ENCODE measurements around the gene KLF15. TPM values are rescaled to one million over a fixed set of nuclear protein-coding genes. Genes with fewer than 3 reads are reported as not detected.

Gene KLF15
- total RNA-seq, 2 experiments from 2014 or later: not detected

DNA sequence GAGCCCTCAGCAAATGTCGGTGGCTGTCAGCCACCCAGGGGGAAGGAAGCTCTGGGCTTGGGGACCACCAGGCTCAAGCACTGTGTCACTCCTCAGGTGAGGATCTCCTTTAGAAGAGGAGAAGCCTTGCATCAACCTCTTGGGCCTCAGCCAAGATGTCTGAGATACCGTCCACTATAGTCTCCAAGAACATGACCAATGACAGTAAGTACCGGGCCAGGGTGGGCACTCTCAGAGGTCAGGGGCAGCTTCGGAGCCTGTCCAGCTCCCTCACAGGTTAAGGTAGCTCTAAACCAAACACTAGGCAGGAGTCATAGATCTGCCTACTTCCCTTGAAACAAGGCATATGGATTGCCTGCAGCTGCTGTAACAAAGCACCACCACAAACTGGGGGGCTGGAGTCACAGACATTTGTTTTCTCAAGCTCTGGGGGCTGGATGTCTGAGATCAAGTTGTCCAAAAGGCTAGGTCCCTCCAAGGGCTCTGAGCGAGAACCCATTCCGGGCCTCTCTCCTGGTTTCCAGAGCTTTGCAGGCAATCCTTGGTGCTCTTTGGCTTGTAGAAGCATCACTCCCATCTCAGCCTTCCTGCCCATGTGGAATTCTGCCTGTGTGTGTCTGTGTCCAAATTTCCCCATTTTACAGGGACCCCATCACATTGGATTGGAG is 38.8 kb upstream of the KLF15 start:
- H3K9me3 Mint-ChIP-seq (ENCODE audit: insufficient read depth): no peaks in the 10 kb centered on the region
- H3K27me3 Mint-ChIP-seq (ENCODE audit: low read depth): peaks cover 44% of the 10 kb centered on the region
- ATAC-seq (no peak), DNase-seq (no peak)
- H3K4me1 Mint-ChIP-seq (ENCODE audit: low read depth): peaks cover 2% of the 10 kb centered on the region
- no peak overlapping the region for H3K27ac Mint-ChIP-seq
- no peaks in the 10 kb centered on the region for H3K36me3 Mint-ChIP-seq (ENCODE audit: low read depth)
- ChIA-PET CTCF (interaction anchor here (1.0 kb wide), 1 partner anchor 76 kb away, joined by 4 read pairs; no protein-coding TSS in a partner anchor), POLR2A (no interaction called here)
- H3K4me3 Mint-ChIP-seq: no peak overlapping the region

DNA sequence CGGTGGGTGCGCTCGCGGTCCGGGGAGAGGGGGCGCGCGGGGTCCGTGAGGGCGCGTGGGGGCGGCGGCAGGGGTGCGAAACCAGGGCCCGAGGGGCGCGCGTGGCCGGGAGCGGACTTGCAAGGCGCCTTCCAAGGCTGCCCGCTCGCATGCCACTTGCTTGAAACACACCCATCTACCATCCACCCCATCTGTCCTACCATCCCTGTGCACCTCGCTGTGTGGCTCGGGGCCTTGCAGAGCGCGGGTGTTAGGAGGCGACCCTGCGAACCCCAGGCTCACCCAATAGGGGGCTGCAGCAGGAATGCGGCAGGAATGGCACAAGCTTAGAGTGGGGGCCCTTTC is 37.7 kb upstream of the KLF15 start:
- ChIA-PET CTCF (no interaction called here), POLR2A (no interaction called here)
- Mint-ChIP-seq H3K4me1 (ENCODE audit: low read depth) (peaks cover 9% of the 10 kb centered on the region), H3K4me3 (no peak overlapping the region), H3K36me3 (ENCODE audit: low read depth) (no peaks in the 10 kb centered on the region), H3K9me3 (ENCODE audit: insufficient read depth) (no peaks in the 10 kb centered on the region), H3K27ac (no peak overlapping the region), H3K27me3 (ENCODE audit: low read depth) (peaks cover 47% of the 10 kb centered on the region)
- ATAC-seq (no peak), DNase-seq (no peak)

DNA sequence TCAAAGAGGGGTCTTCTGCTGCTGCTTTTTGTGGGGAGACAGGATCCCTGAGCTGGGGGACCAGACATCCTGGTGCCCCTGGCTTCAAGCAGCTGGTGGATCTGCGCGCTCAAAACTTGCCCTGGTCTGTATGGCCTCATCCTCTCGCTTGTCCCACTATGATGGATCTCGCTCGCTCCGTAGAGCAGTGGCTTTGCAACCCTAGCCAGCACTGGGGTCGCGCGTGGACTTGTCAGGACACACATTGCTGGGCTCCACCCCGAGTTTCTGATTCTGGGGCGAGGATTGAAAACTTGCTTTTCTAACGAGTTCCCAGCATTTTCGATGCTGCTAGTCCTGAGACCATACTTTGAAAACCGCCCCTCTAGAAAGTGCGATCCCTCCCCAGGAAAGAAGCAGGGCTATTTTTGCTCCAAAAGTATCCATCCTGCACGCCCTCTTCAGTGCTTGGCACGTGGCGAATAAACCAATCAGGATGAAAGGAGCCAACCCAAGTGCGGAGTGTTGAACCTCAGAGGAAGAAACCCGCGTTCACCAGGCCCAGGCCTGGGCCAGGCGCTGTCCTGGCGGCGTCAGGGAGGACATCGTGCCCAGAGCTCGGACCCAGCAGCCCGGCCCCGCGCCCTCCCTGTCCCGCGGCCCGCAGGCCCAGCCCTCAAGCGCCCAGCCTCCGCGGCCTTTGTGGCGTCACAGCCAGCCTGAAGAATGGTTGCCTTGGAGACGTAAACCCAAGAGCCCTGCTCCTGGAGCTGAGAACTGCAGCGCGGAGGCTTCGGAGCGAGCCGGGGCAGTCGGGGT is 37.2 kb upstream of the KLF15 start, which contains the start of gene CFAP100:
Gene CFAP100 (plus strand): TSS at position 731 of the 798 bp plus-strand sequence. CDS start 1,092 bp downstream, outside the sequence.
- DNase-seq: no peak
- CTCF ChIA-PET: no interaction called here
- ATAC-seq: no peak
- Mint-ChIP-seq H3K27me3 (ENCODE audit: low read depth) (peaks cover 50% of the 10 kb centered on the region), H3K4me1 (ENCODE audit: low read depth) (peaks cover 13% of the 10 kb centered on the region), H3K36me3 (ENCODE audit: low read depth) (no peaks in the 10 kb centered on the region), H3K27ac (no peak within 1 kb of the TSS), H3K9me3 (ENCODE audit: insufficient read depth) (no peaks in the 10 kb centered on the region), H3K4me3 (no peak within 1 kb of the TSS)
- POLR2A ChIA-PET: no interaction called here

DNA sequence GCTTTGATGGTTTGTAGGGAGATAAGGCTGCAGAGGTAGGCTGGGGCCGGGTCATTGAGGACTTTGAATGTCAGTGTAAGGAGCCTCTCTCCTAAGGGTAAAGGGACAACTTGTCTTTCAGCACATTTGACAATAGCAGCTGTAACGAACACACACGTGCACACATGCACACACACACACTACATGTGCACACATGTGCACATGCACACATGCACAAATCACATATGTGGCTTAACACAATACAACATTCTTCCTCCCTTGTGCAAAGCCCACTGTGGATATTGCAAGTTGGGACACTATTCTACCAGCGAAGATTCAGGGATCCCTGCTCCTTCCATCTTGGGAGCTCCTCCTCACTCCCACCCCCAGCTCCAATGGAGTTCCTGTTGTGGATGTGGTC is 36.4 kb upstream of the KLF15 start:
- Mint-ChIP-seq H3K36me3 (ENCODE audit: low read depth) (no peaks in the 10 kb centered on the region), H3K4me3 (no peak overlapping the region), H3K9me3 (ENCODE audit: insufficient read depth) (no peaks in the 10 kb centered on the region), H3K4me1 (ENCODE audit: low read depth) (peaks cover 13% of the 10 kb centered on the region), H3K27ac (no peak overlapping the region), H3K27me3 (ENCODE audit: low read depth) (peaks cover 53% of the 10 kb centered on the region)
- no peak for DNase-seq
- POLR2A ChIA-PET: no interaction called here
- CTCF ChIA-PET: no interaction called here
- ATAC-seq: no peak

DNA sequence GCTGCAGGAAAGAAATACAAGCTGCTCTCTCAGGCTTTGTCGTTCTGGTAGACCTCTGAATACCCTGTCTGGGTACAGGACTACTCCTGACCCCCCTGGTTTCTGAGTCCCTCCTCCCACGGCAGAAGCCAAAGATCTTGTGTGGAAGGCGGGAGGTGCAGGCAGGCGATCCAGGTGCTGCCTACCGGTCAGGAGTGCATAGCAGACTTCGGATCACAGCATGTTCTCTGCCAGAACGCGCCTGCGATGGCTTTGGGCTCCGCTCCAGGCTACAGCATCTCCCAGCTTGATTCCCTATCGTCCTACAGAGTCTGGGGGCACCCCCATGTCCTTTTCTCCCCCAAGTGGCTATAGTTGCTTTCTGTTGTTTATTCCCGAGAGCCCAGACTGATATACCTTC is 35.0 kb upstream of the KLF15 start:
- POLR2A ChIA-PET: no interaction called here

DNA sequence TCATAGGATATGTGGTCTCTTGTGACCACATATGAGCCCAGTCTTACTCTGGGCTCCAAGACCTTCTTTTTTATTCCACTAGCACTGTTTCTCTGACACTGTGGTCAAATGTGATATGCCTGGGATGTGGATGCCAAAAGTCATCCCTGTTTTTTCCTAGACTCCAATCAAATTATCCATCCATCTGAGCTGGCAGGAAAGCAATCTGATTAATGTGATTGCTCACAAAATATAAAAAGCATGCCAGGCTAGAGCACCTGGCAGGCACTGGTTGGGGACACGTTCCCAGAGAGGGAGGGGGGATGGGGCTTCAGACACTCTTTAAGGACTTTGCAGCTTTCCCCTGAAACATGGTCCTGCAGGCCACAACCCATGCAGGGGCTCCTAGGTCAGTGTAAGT is 34.4 kb upstream of the KLF15 start:
- ATAC-seq: no peak
- CTCF ChIA-PET: no interaction called here

More for the DNA sequence above, 35.0 kb upstream of the KLF15 start:
- Mint-ChIP-seq H3K9me3 (ENCODE audit: insufficient read depth) (no peaks in the 10 kb centered on the region), H3K4me1 (ENCODE audit: low read depth) (peaks cover 13% of the 10 kb centered on the region), H3K27ac (no peak overlapping the region), H3K4me3 (no peak overlapping the region), H3K27me3 (ENCODE audit: low read depth) (peaks cover 59% of the 10 kb centered on the region), H3K36me3 (ENCODE audit: low read depth) (no peaks in the 10 kb centered on the region)
- DNase-seq (no peak), ATAC-seq (no peak)
- CTCF ChIA-PET: no interaction called here

DNA sequence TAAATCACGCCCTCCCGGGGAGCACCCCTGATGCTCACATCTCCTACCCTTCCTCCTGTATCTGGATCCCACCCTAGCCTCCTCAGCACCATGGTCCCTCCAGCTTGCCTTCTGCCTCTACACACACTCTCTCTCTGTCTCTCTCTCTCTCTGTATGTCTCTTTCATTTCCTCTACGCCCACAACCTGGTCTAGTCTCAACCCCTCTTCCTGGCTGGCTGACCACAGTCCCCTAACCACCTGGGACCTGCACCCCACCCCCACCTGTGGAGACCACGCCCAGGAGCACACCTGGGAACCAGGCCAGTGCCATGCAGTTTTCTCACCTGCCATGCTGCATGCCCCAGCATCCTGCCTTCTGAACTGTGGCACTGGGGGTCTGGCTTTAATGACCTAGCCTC is 33.5 kb upstream of the KLF15 start:
- Mint-ChIP-seq H3K4me1 (ENCODE audit: low read depth) (peaks cover 13% of the 10 kb centered on the region), H3K27ac (no peak overlapping the region), H3K27me3 (ENCODE audit: low read depth) (peaks cover 55% of the 10 kb centered on the region), H3K36me3 (ENCODE audit: low read depth) (no peaks in the 10 kb centered on the region), H3K4me3 (no peak overlapping the region), H3K9me3 (ENCODE audit: insufficient read depth) (no peaks in the 10 kb centered on the region)
- POLR2A ChIA-PET: no interaction called here
- CTCF ChIA-PET: no interaction called here
- ATAC-seq: no peak
- DNase-seq: no peak

More for the DNA sequence above, 34.4 kb upstream of the KLF15 start:
- POLR2A ChIA-PET: no interaction called here
- H3K27ac Mint-ChIP-seq: no peak overlapping the region
- H3K36me3 Mint-ChIP-seq (ENCODE audit: low read depth): no peaks in the 10 kb centered on the region
- no peaks in the 10 kb centered on the region for H3K9me3 Mint-ChIP-seq (ENCODE audit: insufficient read depth)
- H3K27me3 Mint-ChIP-seq (ENCODE audit: low read depth): peaks cover 57% of the 10 kb centered on the region
- DNase-seq: no peak
- H3K4me3 Mint-ChIP-seq: no peak overlapping the region
- H3K4me1 Mint-ChIP-seq (ENCODE audit: low read depth): peaks cover 13% of the 10 kb centered on the region

DNA sequence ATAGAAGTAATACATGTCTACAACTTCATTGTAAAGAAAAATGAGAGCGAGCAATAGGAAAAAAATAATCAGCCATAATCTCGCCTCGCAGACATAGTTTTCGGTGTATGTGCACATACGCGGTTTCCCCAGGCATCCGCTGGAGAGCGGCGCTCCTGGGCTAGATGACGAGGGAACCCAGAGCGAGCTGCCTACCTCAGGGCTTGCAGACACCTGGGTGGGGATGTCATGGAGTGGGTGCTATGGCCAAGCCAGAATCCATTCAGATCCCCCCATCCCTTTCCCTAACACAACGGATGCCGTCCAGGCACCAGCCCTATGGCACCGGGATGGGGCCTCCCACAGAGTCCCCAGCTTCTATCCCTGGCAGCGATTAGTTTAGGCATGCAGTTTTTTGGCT is 33.0 kb upstream of the KLF15 start:
- Mint-ChIP-seq H3K9me3 (ENCODE audit: insufficient read depth) (no peaks in the 10 kb centered on the region), H3K4me3 (no peak overlapping the region), H3K27me3 (ENCODE audit: low read depth) (peaks cover 51% of the 10 kb centered on the region), H3K36me3 (ENCODE audit: low read depth) (no peaks in the 10 kb centered on the region), H3K4me1 (ENCODE audit: low read depth) (peaks cover 13% of the 10 kb centered on the region), H3K27ac (no peak overlapping the region)
- DNase-seq (no peak), ATAC-seq (no peak)
- POLR2A ChIA-PET: no interaction called here
- CTCF ChIA-PET: no interaction called here

DNA sequence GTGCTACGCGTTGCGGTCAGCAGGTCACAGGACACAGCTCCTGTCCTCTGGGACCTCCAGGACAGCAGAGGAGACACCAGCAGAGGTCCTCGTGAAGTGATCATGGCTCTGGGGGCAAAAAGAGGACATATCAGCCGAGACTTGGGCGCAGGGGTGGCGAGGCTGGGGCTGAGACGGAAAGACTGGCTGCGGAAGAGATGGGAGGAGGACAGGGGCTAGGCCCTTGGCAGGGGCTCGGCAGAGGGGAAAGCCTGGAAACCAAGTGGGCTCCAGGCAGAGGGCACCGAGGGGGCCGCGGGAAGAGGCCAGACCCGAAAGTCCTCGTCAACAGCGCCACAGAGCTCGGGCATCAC is 32.6 kb upstream of the KLF15 start:
- DNase-seq (no peak), ATAC-seq (no peak)
- Mint-ChIP-seq H3K36me3 (ENCODE audit: low read depth) (no peaks in the 10 kb centered on the region), H3K4me1 (ENCODE audit: low read depth) (peaks cover 13% of the 10 kb centered on the region), H3K27ac (no peak overlapping the region), H3K9me3 (ENCODE audit: insufficient read depth) (no peaks in the 10 kb centered on the region), H3K4me3 (no peak overlapping the region), H3K27me3 (ENCODE audit: low read depth) (peaks cover 48% of the 10 kb centered on the region)
- CTCF ChIA-PET: interaction anchor here (1.2 kb wide), 1 partner anchor 234 kb away, joined by 3 read pairs; no protein-coding TSS in a partner anchor
- POLR2A ChIA-PET: no interaction called here

DNA sequence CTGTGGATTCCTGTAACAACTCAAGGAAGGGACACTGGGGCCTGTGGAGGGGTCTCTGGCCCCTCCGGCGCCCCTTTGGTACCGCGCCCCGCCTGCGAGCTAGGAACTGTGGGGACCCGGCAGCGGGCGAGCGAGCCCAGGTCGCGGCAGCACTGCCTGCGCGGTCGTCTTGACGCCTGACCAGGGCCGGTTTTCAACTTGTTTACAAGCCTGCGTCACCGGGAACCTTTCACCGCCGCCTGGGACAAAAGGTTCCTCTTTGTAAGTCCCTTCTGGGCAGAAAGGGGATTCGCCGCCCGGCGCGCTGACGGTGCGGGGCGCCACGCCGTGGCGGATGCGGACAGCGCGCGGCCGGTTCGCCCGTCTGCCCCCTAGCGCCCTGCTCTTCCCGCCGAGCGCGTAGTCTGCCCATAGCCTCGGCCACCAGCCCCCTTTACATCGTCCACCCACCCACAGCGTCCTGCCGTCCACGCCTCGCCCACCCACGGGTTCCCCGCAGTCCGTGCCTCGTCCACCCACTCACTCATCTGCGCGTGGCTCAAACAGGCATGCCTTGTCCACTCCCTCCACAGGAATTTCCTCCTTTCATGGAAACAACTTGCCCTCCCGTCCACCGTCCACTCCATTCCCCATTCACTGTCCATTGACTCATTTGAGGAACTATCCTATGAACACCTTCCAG is 32.0 kb upstream of the KLF15 start:
- peak; percentile 83 for ATAC-seq
- Mint-ChIP-seq H3K9me3 (ENCODE audit: insufficient read depth) (no peaks in the 10 kb centered on the region), H3K36me3 (ENCODE audit: low read depth) (no peaks in the 10 kb centered on the region), H3K4me3 (no peak overlapping the region), H3K27me3 (ENCODE audit: low read depth) (peaks cover 48% of the 10 kb centered on the region), H3K4me1 (ENCODE audit: low read depth) (peaks cover 13% of the 10 kb centered on the region), H3K27ac (no peak overlapping the region)
- peak; percentile 51 for DNase-seq
- ChIA-PET POLR2A (no interaction called here), CTCF (interaction anchor here (0.7 to 1.2 kb wide), 3 partner anchors 144 to 256 kb away, joined by 3 to 5 read pairs (median 3); no protein-coding TSS in a partner anchor)

DNA sequence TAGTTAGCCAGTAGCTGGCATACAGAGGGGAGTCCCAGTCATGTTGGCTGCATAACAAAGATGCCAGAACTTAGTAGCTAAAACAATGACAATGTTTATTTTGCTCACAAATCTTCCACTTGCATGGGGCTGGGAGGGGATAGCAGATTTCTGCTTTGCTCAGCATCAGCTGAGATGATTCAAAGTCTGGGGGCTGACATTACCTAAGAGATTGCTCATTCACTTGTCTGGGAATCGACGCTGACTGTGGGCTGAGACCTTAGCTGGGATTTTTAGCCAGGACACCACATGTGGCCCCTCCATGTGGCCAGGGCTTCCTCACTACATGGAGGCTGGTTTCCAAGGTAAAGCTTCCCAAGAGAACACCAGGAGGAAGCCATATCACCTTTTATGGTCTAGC is 24.8 kb upstream of the KLF15 start:
- no peak overlapping the region for H3K27ac Mint-ChIP-seq
- ATAC-seq (no peak), DNase-seq (no peak)
- no peaks in the 10 kb centered on the region for H3K36me3 Mint-ChIP-seq (ENCODE audit: low read depth)
- ChIA-PET CTCF (no interaction called here), POLR2A (no interaction called here)
- no peaks in the 10 kb centered on the region for H3K4me1 Mint-ChIP-seq (ENCODE audit: low read depth)
- no peak overlapping the region for H3K4me3 Mint-ChIP-seq
- H3K27me3 Mint-ChIP-seq (ENCODE audit: low read depth): peaks cover 16% of the 10 kb centered on the region
- H3K9me3 Mint-ChIP-seq (ENCODE audit: insufficient read depth): no peaks in the 10 kb centered on the region

DNA sequence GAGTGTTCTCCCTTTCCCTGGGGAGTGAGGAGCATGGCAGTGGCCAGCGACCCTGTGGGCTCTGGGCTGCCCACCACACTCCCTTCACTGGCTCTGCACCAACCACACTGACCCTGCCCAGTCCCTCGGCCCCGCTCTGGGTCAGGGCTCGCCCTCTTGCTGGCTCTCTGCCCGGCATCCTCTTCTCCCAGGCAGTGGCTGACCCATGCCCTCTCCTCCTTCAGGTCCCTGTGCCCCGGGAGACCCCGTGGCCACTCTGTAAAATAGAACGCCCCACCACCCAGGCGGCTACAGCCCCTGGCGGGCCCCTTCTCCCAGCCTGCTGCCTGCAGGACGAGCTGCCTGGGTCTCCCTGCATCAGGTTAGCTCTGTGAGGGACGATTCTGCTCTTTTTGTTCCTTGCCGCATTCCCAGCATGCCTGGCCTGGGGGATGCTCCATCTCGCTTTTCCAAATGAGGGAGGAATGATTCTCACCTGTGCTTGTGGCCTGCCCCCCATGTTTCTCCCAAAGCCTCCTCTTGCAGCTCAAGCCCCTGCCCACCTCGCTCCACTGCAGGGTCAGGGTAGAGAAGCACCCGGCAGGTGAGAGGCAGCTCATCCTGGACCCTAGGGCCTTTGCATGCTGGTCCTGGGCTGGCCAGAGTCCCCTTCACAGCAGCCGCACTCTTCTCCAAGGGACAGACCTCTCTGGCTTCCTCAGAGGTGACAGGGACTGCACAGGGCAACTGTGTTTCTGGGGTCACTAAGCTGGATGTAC is 23.0 kb upstream of the KLF15 start:
- CTCF ChIA-PET: no interaction called here
- no peaks in the 10 kb centered on the region for H3K36me3 Mint-ChIP-seq (ENCODE audit: low read depth)
- no peak overlapping the region for H3K27ac Mint-ChIP-seq
- DNase-seq (no peak), ATAC-seq (no peak)
- no peak overlapping the region for H3K4me3 Mint-ChIP-seq
- H3K4me1 Mint-ChIP-seq (ENCODE audit: low read depth): no peaks in the 10 kb centered on the region
- H3K9me3 Mint-ChIP-seq (ENCODE audit: insufficient read depth): no peaks in the 10 kb centered on the region
- peaks cover 16% of the 10 kb centered on the region for H3K27me3 Mint-ChIP-seq (ENCODE audit: low read depth)
- POLR2A ChIA-PET: no interaction called here

All from activated CD8-positive, alpha-beta T cell treated with anti-CD3 and anti-CD28 coated beads, Interleukin-2, amount 10 ng/mL, durations not matched to agents 7 days and 5 days (primary cell).